ENCODE results near the gene RRP1B. TPM values are rescaled to one million over a fixed set of nuclear protein-coding genes. Genes with fewer than 3 reads are reported as not detected.
A peak's percentile ranks its signal among the peaks of the same experiment; 100 is the strongest.

RRP1B gene
- total RNA-seq, 1 experiment from 2014 or later, result 44.2 TPM

GRCh38 chr21:43736224-43736883, 77.0 kb downstream of the RRP1B start:
- ChIA-PET CTCF (no interaction called here), POLR2A (ENCODE audit: unreplicated experiment) (interaction anchor here (0.5 kb wide), 1 partner anchor 25 kb away, joined by 3 read pairs; no protein-coding TSS in a partner anchor)
- 0 out of 2 replicates have a peak, but pooled peaks cover 31% of the 10 kb centered on the region for H4K20me1 ChIP-seq (ENCODE audit: low read length)
- H3K4me1 ChIP-seq (ENCODE audit: insufficient read depth, low read length), result 0 out of 2 replicates have a peak, but pooled peaks cover 3% of the 10 kb centered on the region
- no peaks in the 10 kb centered on the region for H3K9me2 ChIP-seq (replicated peaks; ENCODE audit: low read length)
- TF ChIP-seq EZH2phosphoT487 (IDR thresholded peaks at IDR 0.05; ENCODE audit: borderline replicate concordance, low read length) (no peak), EZH2 (IDR thresholded peaks at IDR 0.05; ENCODE audit: low read length, unreplicated experiment) (no peak), CTCF (conservative IDR thresholded peaks at IDR 0.05; ENCODE audit: low read depth, low read length) (no peak)
- H3K4me3 ChIP-seq (ENCODE audit: low read length), result no peak overlapping the region
- H3K79me2 ChIP-seq (ENCODE audit: low read length), result peaks cover 80% of the 10 kb centered on the region
- no peak overlapping the region for H3K9ac ChIP-seq (ENCODE audit: low read length)
- BruUV-seq (replicated peaks), result no TSS peak
- no peak overlapping the region for H3K4me2 ChIP-seq (ENCODE audit: low read length)
- H3K27ac ChIP-seq (ENCODE audit: low read length), result no peak overlapping the region
- no peaks in the 10 kb centered on the region for H3K9me3 ChIP-seq (ENCODE audit: low read length)
- no peaks in the 10 kb centered on the region for H3K27me3 ChIP-seq (ENCODE audit: low read length)
- ATAC-seq (peak; percentile 35; the same call in 1 of the 2 replicates), DNase-seq (peak; percentile 48)
- no peaks in the 10 kb centered on the region for H3F3A ChIP-seq (ENCODE audit: low read length, unreplicated experiment)
- H3K36me3 ChIP-seq (ENCODE audit: low read depth, low read length), result peaks cover 51% of the 10 kb centered on the region
- intact Hi-C loops (cut with micrococcal nuclease), result no loop called here
- no peak overlapping the region for H2AFZ ChIP-seq (ENCODE audit: low read length)

- Histone ChIP-seq H3F3A (ENCODE audit: low read length, unreplicated experiment) (no peaks in the 10 kb centered on the region), H3K27ac (ENCODE audit: low read length) (no peak overlapping the region), H3K4me2 (ENCODE audit: low read length) (no peak overlapping the region), H3K36me3 (ENCODE audit: low read depth, low read length) (peaks cover 50% of the 10 kb centered on the region), H3K4me3 (ENCODE audit: low read length) (no peak overlapping the region), H3K27me3 (ENCODE audit: low read length) (no peaks in the 10 kb centered on the region), H3K9me2 (replicated peaks; ENCODE audit: low read length) (no peaks in the 10 kb centered on the region), H3K9me3 (ENCODE audit: low read length) (no peaks in the 10 kb centered on the region), H3K79me2 (ENCODE audit: low read length) (peaks cover 70% of the 10 kb centered on the region), H4K20me1 (ENCODE audit: low read length) (0 out of 2 replicates have a peak, but pooled peaks cover 25% of the 10 kb centered on the region), H3K9ac (ENCODE audit: low read length) (no peak overlapping the region), H3K4me1 (ENCODE audit: insufficient read depth, low read length) (0 out of 2 replicates have a peak, but pooled peaks cover 3% of the 10 kb centered on the region), H2AFZ (ENCODE audit: low read length) (no peak overlapping the region)
- TF ChIP-seq EZH2 (IDR thresholded peaks at IDR 0.05; ENCODE audit: low read length, unreplicated experiment) (no peak), CTCF (conservative IDR thresholded peaks at IDR 0.05; ENCODE audit: low read depth, low read length) (no peak), EZH2phosphoT487 (IDR thresholded peaks at IDR 0.05; ENCODE audit: borderline replicate concordance, low read length) (no peak)
- intact Hi-C loops (cut with micrococcal nuclease), result no loop called here
- ATAC-seq (no peak), DNase-seq (no peak)
- ChIA-PET CTCF (interaction anchor here (0.6 kb wide), 1 partner anchor 193 kb away, joined by 8 read pairs; no protein-coding TSS in a partner anchor), POLR2A (ENCODE audit: unreplicated experiment) (interaction anchor here (0.5 kb wide), 1 partner anchor 24 kb away, joined by 3 read pairs; no protein-coding TSS in a partner anchor)
- BruUV-seq (replicated peaks), result no TSS peak
These were observed 78.0 kb downstream of the RRP1B start for GRCh38 chr21:43737158-43737950.

Measured in PC-3 (cell line).